Endothelial cell of umbilical vein (primary cell): ENCODE measurements around the gene CRELD2. TPM values are rescaled to one million over a fixed set of nuclear protein-coding genes. Genes with fewer than 3 reads are reported as not detected.

Experiments
- BruUV-seq: library from RNA; stranded (reverse); fragments of 400-500 nt; replicated peaks from 2 replicates; lab custom pipeline; 2021; lab: Mats Ljungman, UMichigan
- CTCF ChIA-PET: fragments of 300-600, 350-600 bp; sonication (Branson Sonifier 250); formaldehyde crosslinking; loops from one replicate; lab custom pipeline; 2021; ENCODE audit warnings: antibody characterized with exemption, inconsistent platforms; lab: Charles Lee
- POLR2A ChIA-PET: fragments of 300-600, 350-600 bp; sonication (Branson Sonifier 250); formaldehyde crosslinking; loops from one replicate; lab custom pipeline; 2021; ENCODE audit warnings: antibody characterized with exemption, inconsistent platforms; lab: Charles Lee
- DNase-seq: peaks from one replicate; pipeline ENCODE4 v3.0.0-alpha.2; 2011; ENCODE audit warnings: low read depth, low spot score
- FAIRE-seq: peaks from 2 replicates; lab custom pipeline; 2011; peaks lifted over from hg19 to GRCh38; lab: Jason Lieb, UNC
- H2AFZ ChIP-seq: 2 replicates; pipeline ENCODE4 v1.6.0; 2012; ENCODE audit warnings: low read depth, low read length, control low read depth, inconsistent platforms
- H3K27ac ChIP-seq: 2 replicates; pipeline ENCODE4 v1.5.1; 2011; ENCODE audit warnings: low read depth, mild to moderate bottlenecking, control low read depth, low read length, moderate library complexity; ENCODE audit not compliant: insufficient read depth
- H3K27me3 ChIP-seq, 2 experiments: 2 replicates each; pipeline versions ENCODE4 v1.6.0 to v1.6.1; 2011; ENCODE audit warnings: low read length in 2 of 2, mixed read lengths in 1 of 2; ENCODE audit not compliant: control insufficient read depth in 2 of 2, insufficient read depth in 2 of 2
- H3K36me3 ChIP-seq, 2 experiments: 2 replicates in 1 of 2; 3 replicates in 1 of 2; pipeline ENCODE4 v1.5.1; 2011; ENCODE audit warnings: low read length in 2 of 2, mild to moderate bottlenecking in 1 of 2, moderate library complexity in 1 of 2; ENCODE audit not compliant: control insufficient read depth in 2 of 2, insufficient read depth in 2 of 2; ENCODE audit errors: extremely low read depth in 1 of 2
- H3K4me1 ChIP-seq: 3 replicates; pipeline ENCODE4 v1.5.1; 2011; ENCODE audit warnings: mild to moderate bottlenecking, low read length; ENCODE audit not compliant: control insufficient read depth, insufficient read depth; ENCODE audit errors: extremely low read depth
- H3K4me2 ChIP-seq: 2 replicates; pipeline ENCODE4 v1.6.1; 2011; ENCODE audit warnings: low read length, control low read depth, mixed read lengths; ENCODE audit not compliant: insufficient read depth
- H3K4me3 ChIP-seq, 3 experiments: fragments of 200-600 bp in 1 of 3; sonication (generic), shearing (Covaris generic) in 1 of 3; replicated peaks in 1 of 3; 2 replicates each; pipeline ENCODE4 v1.5.1; 2011 to 2016; ENCODE audit warnings: control low read depth in 3 of 3, low read length in 3 of 3, mild to moderate bottlenecking in 2 of 3, inconsistent platforms in 1 of 3, low read depth in 1 of 3, moderate library complexity in 1 of 3; ENCODE audit not compliant: insufficient read depth in 1 of 3
- H3K79me2 ChIP-seq: 2 replicates; pipeline ENCODE4 v1.6.0; 2012; ENCODE audit warnings: low read length, inconsistent platforms; ENCODE audit not compliant: control insufficient read depth, insufficient read depth
- H3K9ac ChIP-seq: replicated peaks from 2 replicates; pipeline ENCODE3; 2011; ENCODE audit warnings: low read length, control low read depth; ENCODE audit not compliant: insufficient read depth; ENCODE audit errors: extremely low read depth
- H3K9me1 ChIP-seq: replicated peaks from 3 replicates; pipeline ENCODE4 v1.6.0; 2011; ENCODE audit warnings: mild to moderate bottlenecking, low read length; ENCODE audit not compliant: control insufficient read depth, insufficient read depth; ENCODE audit errors: extremely low read depth
- H3K9me3 ChIP-seq: replicated peaks from 2 replicates; pipeline ENCODE4 v1.5.1; 2012; ENCODE audit warnings: low read length, inconsistent platforms; ENCODE audit not compliant: control insufficient read depth, insufficient read depth
- H4K20me1 ChIP-seq: replicated peaks from 2 replicates; pipeline ENCODE3; 2011; ENCODE audit warnings: mild to moderate bottlenecking, low read length; ENCODE audit not compliant: control insufficient read depth, insufficient read depth; ENCODE audit errors: extremely low read depth
- CTCF ChIP-seq, 2 donors: IDR thresholded peaks; 1 replicate in 1 of 2; 2 replicates in 1 of 2; pipeline ENCODE4 v1.5.1; 2011; ENCODE audit warnings: low read length in 2 of 2, mild to moderate bottlenecking in 2 of 2, moderate library complexity in 2 of 2, control low read depth in 1 of 2, inconsistent platforms in 1 of 2, low read depth in 1 of 2; ENCODE audit not compliant: insufficient read depth in 1 of 2; ENCODE audit errors: extremely low read depth in 1 of 2
- EZH2 ChIP-seq: IDR thresholded peaks from 2 replicates; pipeline ENCODE4 v1.6.1; 2012; ENCODE audit warnings: borderline replicate concordance, low read depth, mild to moderate bottlenecking, moderate library complexity, low read length, inconsistent platforms; ENCODE audit not compliant: severe bottlenecking
- FOS ChIP-seq: IDR thresholded peaks from 2 replicates; pipeline ENCODE4 v1.6.1; 2011; ENCODE audit warnings: mild to moderate bottlenecking, low read length, moderate library complexity, borderline replicate concordance; ENCODE audit not compliant: insufficient read depth
- GATA2 ChIP-seq: IDR thresholded peaks from 2 replicates; pipeline ENCODE4 v1.7.0; 2011; ENCODE audit warnings: low read depth, mild to moderate bottlenecking, moderate library complexity, mixed read lengths, low read length; ENCODE audit not compliant: insufficient read length, insufficient read depth
- JUN ChIP-seq: IDR thresholded peaks from 2 replicates; pipeline ENCODE4 v1.6.1; 2011; ENCODE audit warnings: borderline replicate concordance, low read depth; ENCODE audit not compliant: insufficient read length, insufficient read depth
- MAX ChIP-seq: IDR thresholded peaks from 2 replicates; pipeline ENCODE4 v1.6.1; 2011; ENCODE audit not compliant: insufficient read depth, insufficient read length
- MYC ChIP-seq: IDR thresholded peaks from one replicate; pipeline ENCODE4 v1.6.1; 2011; ENCODE audit warnings: mild to moderate bottlenecking, low read depth, low read length
- POLR2A ChIP-seq: IDR thresholded peaks from 2 replicates; pipeline ENCODE4 v1.6.1; 2012; ENCODE audit warnings: low read depth, mild to moderate bottlenecking, control low read depth, low read length
- POLR2AphosphoS5 ChIP-seq: IDR thresholded peaks from 2 replicates; pipeline ENCODE4 v1.6.1; 2012; ENCODE audit warnings: low read depth, mild to moderate bottlenecking, control low read depth, low read length, moderate library complexity; ENCODE audit not compliant: insufficient read depth
- dilution Hi-C: fragments of 300-500 bp; cut with MboI; formaldehyde crosslinking; loops from one replicate; pipeline ENCODE4 v1.15.0; 2019; ENCODE audit warnings: low sequenced_read_pairs; ENCODE audit not compliant: extremely low pct_ligation_motif_present
- intact Hi-C: fragments of 100-400 bp; cut with micrococcal nuclease; formaldehyde crosslinking; loops from one replicate; pipeline ENCODE4 v1.10.0; 2022
- polyA plus RNA-seq, 4 experiments: library from polyadenylated mRNA; depleted of rRNA in 3 of 4; stranded (reverse) in 3 of 4; unstranded in 1 of 4; fragments of >200 nt; gene quantifications; 2 replicates each; pipeline versions ENCODE4 v1.2.1 to v1.2.3, GENCODE V29; 2011 to 2012; ENCODE audit warnings: missing spikeins in 1 of 4
- total RNA-seq: library from RNA; stranded (reverse); gene quantifications from 2 replicates; pipeline ENCODE4 v1.2.3, GENCODE V29; 2021

The CRELD2 gene
- total and polyA plus RNA-seq, 2 donors (not counting 3 experiments of a cell fraction or from before 2014, with no cell fraction given) = 71.0 to 86.3 TPM

- no peak for FAIRE-seq
- no peak for DNase-seq
- H3K4me2 ChIP-seq = no peak overlapping the region
- H3K27me3 ChIP-seq = no peaks in the 10 kb centered on the region
- CTCF ChIA-PET = no interaction called here
- dilution Hi-C loops (no loop called here), intact Hi-C loops (no loop called here)
- POLR2A ChIA-PET = no interaction called here
- H3K27ac ChIP-seq = no peak overlapping the region
- H3K36me3 ChIP-seq = peaks cover 0 to 22% of the 10 kb centered on the region in 2 experiments
- no peak overlapping the region for H2AFZ ChIP-seq
- H3K79me2 ChIP-seq = no peaks in the 10 kb centered on the region
- H3K4me1 ChIP-seq = no peaks in the 10 kb centered on the region
- H3K9ac ChIP-seq = no peak overlapping the region
- no TSS peak for BruUV-seq
- no peaks in the 10 kb centered on the region for H3K9me3 ChIP-seq
- no peaks in the 10 kb centered on the region for H4K20me1 ChIP-seq
- no peaks in the 10 kb centered on the region for H3K9me1 ChIP-seq
- TF ChIP-seq EZH2 (no peak), GATA2 (no peak), POLR2AphosphoS5 (no peak), JUN (no peak), POLR2A (no peak), CTCF (IDR thresholded peaks at IDR 0.05; ENCODE audit: extremely low read depth in 1 of 2, insufficient read depth in 1 of 2, low read depth in 1 of 2, low read length in 2 of 2) (no peak), FOS (no peak), MAX (no peak), MYC (no peak)
- no peak overlapping the region for H3K4me3 ChIP-seq
Measured at GRCh38 chr22:49905465-49905864, 13.0 kb upstream of the CRELD2 start.
